Measurements from ENCODE around the gene NCR3LG1.

DNA sequence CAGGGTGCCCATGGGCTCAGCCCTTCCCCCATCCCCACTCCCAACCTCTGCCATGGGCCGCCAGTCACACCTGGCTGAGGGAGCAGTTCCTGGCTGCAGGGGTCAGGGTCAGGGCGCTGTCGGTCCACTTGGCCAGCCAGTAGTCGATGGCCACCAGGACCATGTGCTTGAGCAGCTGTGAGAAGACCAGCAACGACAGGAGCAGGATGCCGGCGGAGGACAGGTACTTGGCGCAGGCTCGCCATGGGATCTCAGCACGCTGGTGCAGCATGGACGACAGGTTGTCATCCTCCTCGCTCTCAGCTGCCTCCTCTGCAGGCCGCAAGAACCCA lies 55.2 kb downstream of the NCR3LG1 start:
- TF ChIP-seq, protein P1, sequence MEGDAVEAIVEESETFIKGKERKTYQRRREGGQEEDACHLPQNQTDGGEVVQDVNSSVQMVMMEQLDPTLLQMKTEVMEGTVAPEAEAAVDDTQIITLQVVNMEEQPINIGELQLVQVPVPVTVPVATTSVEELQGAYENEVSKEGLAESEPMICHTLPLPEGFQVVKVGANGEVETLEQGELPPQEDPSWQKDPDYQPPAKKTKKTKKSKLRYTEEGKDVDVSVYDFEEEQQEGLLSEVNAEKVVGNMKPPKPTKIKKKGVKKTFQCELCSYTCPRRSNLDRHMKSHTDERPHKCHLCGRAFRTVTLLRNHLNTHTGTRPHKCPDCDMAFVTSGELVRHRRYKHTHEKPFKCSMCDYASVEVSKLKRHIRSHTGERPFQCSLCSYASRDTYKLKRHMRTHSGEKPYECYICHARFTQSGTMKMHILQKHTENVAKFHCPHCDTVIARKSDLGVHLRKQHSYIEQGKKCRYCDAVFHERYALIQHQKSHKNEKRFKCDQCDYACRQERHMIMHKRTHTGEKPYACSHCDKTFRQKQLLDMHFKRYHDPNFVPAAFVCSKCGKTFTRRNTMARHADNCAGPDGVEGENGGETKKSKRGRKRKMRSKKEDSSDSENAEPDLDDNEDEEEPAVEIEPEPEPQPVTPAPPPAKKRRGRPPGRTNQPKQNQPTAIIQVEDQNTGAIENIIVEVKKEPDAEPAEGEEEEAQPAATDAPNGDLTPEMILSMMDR (IDR thresholded peaks at IDR 0.05), result no peak
- TF ChIP-seq POLR2A (IDR thresholded peaks at IDR 0.05), result no peak
- no peak for TF ChIP-seq EP300 (IDR thresholded peaks at IDR 0.05; ENCODE audit: low read depth)
